H1 (cell line): ENCODE measurements around the gene ANXA3. TPM values are rescaled to one million over a fixed set of nuclear protein-coding genes. Genes with fewer than 3 reads are reported as not detected.

ENCODE experiments used
- KDM1A ChIP-seq: fragments of 200-600, 300-600 bp; sonication (generic); IDR thresholded peaks from 2 replicates; pipeline ENCODE4 v1.7.1; 2016; ENCODE audit warnings: mild to moderate bottlenecking, low read length, borderline replicate concordance
- MAX ChIP-seq: IDR thresholded peaks from 2 replicates; pipeline ENCODE4 v1.6.1; 2012; ENCODE audit warnings: inconsistent platforms
- polyA plus RNA-seq, 7 experiments: library from polyadenylated mRNA; depleted of rRNA in 3 of 7; stranded (reverse) in 5 of 7; unstranded in 2 of 7; fragments of >200 nt in 5 of 7; fragments of 200-250 nt in 2 of 7; gene quantifications; 1 replicate in 5 of 7; 2 replicates in 1 of 7; 4 replicates in 1 of 7; pipeline versions ENCODE4 v1.2.1 to v1.2.3, GENCODE V29; 2011 to 2013; ENCODE audit warnings: missing spikeins in 2 of 7, mixed read lengths in 2 of 7
- total RNA-seq: library from RNA; stranded (reverse); fragmentation: NEBNext Ultra II Directional; extraction: Animal tissue kit (Norgen Biotek cat#: 25700); gene quantifications from 2 replicates; pipeline ENCODE4 v1.2.1, GENCODE V29; 2021

ANXA3 gene
- total and polyA plus RNA-seq, 2 of the 8 experiments (the other 6 are each of a cell fraction or from before 2014, with no cell fraction given) = 10.3 to 27.3 TPM

GRCh38 chr4:78527555-78527954, 24.0 kb upstream of the ANXA3 start (continued):
- no peak for TF ChIP-seq KDM1A
- TF ChIP-seq MAX = no peak
- TF ChIP-seq, all 59 proteins: peak for 0
